Epithelial cell of esophagus (primary cell): ENCODE measurements around the gene TRIM46.

Source experiments
- DNase-seq: peaks from one replicate; pipeline ENCODE4 v3.0.0; 2010; ENCODE audit warnings: low read depth
- H3K4me3 ChIP-seq: 2 replicates; pipeline ENCODE4 v1.5.1; 2011; ENCODE audit warnings: mild to moderate bottlenecking, low read length, control low read depth
- CTCF ChIP-seq: IDR thresholded peaks from 2 replicates; pipeline ENCODE4 v1.5.1; 2011; ENCODE audit warnings: low read depth, mild to moderate bottlenecking, low read length, control low read depth, inconsistent platforms; ENCODE audit not compliant: insufficient read depth; ENCODE audit errors: missing control alignments

The TRIM46 gene

GRCh38 chr1:155205969-155206593, 32.4 kb downstream of the TRIM46 start:
- DNase-seq: no peak
- no peak overlapping the region for H3K4me3 ChIP-seq
- no peak for TF ChIP-seq CTCF

GRCh38 chr1:155206891-155207805, 33.5 kb downstream of the TRIM46 start:
- no peak overlapping the region for H3K4me3 ChIP-seq
- peak; percentile 95 for TF ChIP-seq CTCF
- peak; percentile 87 for DNase-seq

- DNase-seq: no peak
- no peak for TF ChIP-seq CTCF
Observed at GRCh38 chr1:155207806-155208540, 34.3 kb downstream of the TRIM46 start, which contains the start of gene THBS3. Gene THBS3, minus strand, starts transcription at chr1:155207897. Its CDS starts 21 bp downstream, at chr1:155207876.

GRCh38 chr1:155208541-155209311, 35.1 kb downstream of the TRIM46 start, which contains the start of gene MTX1:
Gene MTX1, plus strand, starts transcription at chr1:155208695. Its CDS starts 110 bp downstream, at chr1:155208805.
- no peak for TF ChIP-seq CTCF
- H3K4me3 ChIP-seq: peak within 1 kb of the TSS; percentile 60
- peak; percentile 68 for DNase-seq

More at GRCh38 chr1:155207806-155208540, 34.3 kb downstream of the TRIM46 start, which contains the start of gene THBS3:
- H3K4me3 ChIP-seq: peak within 1 kb of the TSS; percentile 60

- peak overlapping the region; percentile 60 for H3K4me3 ChIP-seq
- no peak for TF ChIP-seq CTCF
Observed at GRCh38 chr1:155209312-155209721, 35.7 kb downstream of the TRIM46 start.

More at GRCh38 chr1:155209312-155209721, 35.7 kb downstream of the TRIM46 start:
- DNase-seq: no peak
